Measurements from ENCODE around the gene CCDC92B. TPM values are rescaled to one million over a fixed set of nuclear protein-coding genes. Genes with fewer than 3 reads are reported as not detected.
A peak's percentile ranks its signal among the peaks of the same experiment; 100 is the strongest.

Gene CCDC92B
- total RNA-seq, 6 experiments from 2014 or later, result not detected

GRCh38 chr17:2704890-2705248, 44.6 kb downstream of the CCDC92B start:
- intact Hi-C loops (cut with DNase I), result no loop called here

GRCh38 chr17:2704031-2704889, 45.2 kb downstream of the CCDC92B start:
- H3K36me3 ChIP-seq, result peaks cover 0 to 51% (median 25%) of the 10 kb centered on the region in 4 donors
- H3K4me3 ChIP-seq, result no peak overlapping the region
- ATAC-seq, result peak; percentile 6 to 38 (median 16)
- intact Hi-C loops (cut with DNase I), result no loop called here
- no peaks in the 10 kb centered on the region for H3K9me3 ChIP-seq
- no peak overlapping the region for H3K27ac ChIP-seq
- TF ChIP-seq CTCF (IDR thresholded peaks at IDR 0.05), result no peak
- no peak for TF ChIP-seq POLR2A (IDR thresholded peaks at IDR 0.05)
- 45% methylated on average over 7 of the region's 38 CpGs for WGBS (ENCODE audit: insufficient coverage, low coverage, low lambda C conversion rate, missing lambda C conversion rate)
- H3K27me3 ChIP-seq, result no peaks in the 10 kb centered on the region
- DNase-seq, result peak; percentile 45 to 82 (median 75)
- peaks cover 0 to 55% (median 18%) of the 10 kb centered on the region in 4 donors for H3K4me1 ChIP-seq

More at GRCh38 chr17:2704890-2705248, 44.6 kb downstream of the CCDC92B start:
- Histone ChIP-seq H3K36me3 (peaks cover 0 to 45% (median 23%) of the 10 kb centered on the region in 4 donors), H3K27ac (no peak overlapping the region), H3K9me3 (no peaks in the 10 kb centered on the region), H3K4me3 (no peak overlapping the region), H3K27me3 (no peaks in the 10 kb centered on the region), H3K4me1 (peaks cover 0 to 57% (median 18%) of the 10 kb centered on the region in 4 donors)
- TF ChIP-seq POLR2A (IDR thresholded peaks at IDR 0.05) (no peak), CTCF (IDR thresholded peaks at IDR 0.05) (no peak)
- DNase-seq, result peak in 1 of 3 donors; percentile 39
- ATAC-seq, result no peak
- WGBS (ENCODE audit: insufficient coverage, low coverage, low lambda C conversion rate, missing lambda C conversion rate), result 79% methylated on average over 2 of the region's 4 CpGs

GRCh38 chr17:2703606-2704005, 45.8 kb downstream of the CCDC92B start:
- Histone ChIP-seq H3K27me3 (no peaks in the 10 kb centered on the region), H3K4me1 (peaks cover 0 to 49% (median 17%) of the 10 kb centered on the region in 4 donors), H3K36me3 (peaks cover 0 to 57% (median 29%) of the 10 kb centered on the region in 4 donors), H3K9me3 (no peaks in the 10 kb centered on the region), H3K27ac (no peak overlapping the region), H3K4me3 (no peak overlapping the region)
- intact Hi-C loops (cut with DNase I), result no loop called here
- no CpG with 5 or more reads among the region's 16 CpGs for WGBS (ENCODE audit: insufficient coverage, low coverage, low lambda C conversion rate, missing lambda C conversion rate)
- TF ChIP-seq POLR2A (IDR thresholded peaks at IDR 0.05), result no peak
- no peak for TF ChIP-seq CTCF (IDR thresholded peaks at IDR 0.05)
- no peak for DNase-seq
- no peak for ATAC-seq

- H3K4me3 ChIP-seq, result no peak overlapping the region
- WGBS (ENCODE audit: insufficient coverage, low coverage, low lambda C conversion rate, missing lambda C conversion rate), result 80% methylated on average over 1 of the region's 20 CpGs
- peaks cover 0 to 62% (median 31%) of the 10 kb centered on the region in 4 donors for H3K36me3 ChIP-seq
- H3K9me3 ChIP-seq, result no peaks in the 10 kb centered on the region
- H3K27ac ChIP-seq, result no peak overlapping the region
- ATAC-seq, result no peak
- peak in 2 of 3 donors; percentile 52 for DNase-seq
- intact Hi-C loops (cut with DNase I), result no loop called here
- no peaks in the 10 kb centered on the region for H3K27me3 ChIP-seq
- no peak for TF ChIP-seq POLR2A (IDR thresholded peaks at IDR 0.05)
- peaks cover 0 to 45% (median 14%) of the 10 kb centered on the region in 4 donors for H3K4me1 ChIP-seq
These were observed 46.3 kb downstream of the CCDC92B start for GRCh38 chr17:2703181-2703580.
